H1 (cell line): ENCODE data around the gene WDR59. TPM values are rescaled to one million over a fixed set of nuclear protein-coding genes. Genes with fewer than 3 reads are reported as not detected.

Source experiments
- BACH1 ChIP-seq: IDR thresholded peaks from 2 replicates; pipeline ENCODE4 v1.6.1; 2012; ENCODE audit warnings: low read length, improper control_type of control experiment
- CBX5 ChIP-seq: fragments of 300-800, 300-1000 bp; sonication (generic); IDR thresholded peaks from 2 replicates; pipeline ENCODE4 v1.7.1; 2016; ENCODE audit warnings: antibody characterized with exemption, low read length, low read depth
- CEBPB ChIP-seq: IDR thresholded peaks from 2 replicates; pipeline ENCODE4 v1.6.1; 2012; ENCODE audit warnings: low read depth, low read length
- CTBP2 ChIP-seq: IDR thresholded peaks from 2 replicates; pipeline ENCODE4 v1.7.0; 2011; ENCODE audit warnings: borderline replicate concordance, mild to moderate bottlenecking, moderate library complexity, mixed read lengths, low read length; ENCODE audit not compliant: insufficient read depth, insufficient read length
- EP300 ChIP-seq, 2 experiments: IDR thresholded peaks; 1 replicate in 1 of 2; 2 replicates in 1 of 2; pipeline ENCODE4 v1.6.1; 2011 to 2012; ENCODE audit warnings: low read depth in 2 of 2, low read length in 2 of 2, mild to moderate bottlenecking in 2 of 2, borderline replicate concordance in 1 of 2, inconsistent platforms in 1 of 2, moderate library complexity in 1 of 2
- GABPA ChIP-seq: IDR thresholded peaks from 2 replicates; pipeline ENCODE4 v1.6.1; 2011; ENCODE audit warnings: mild to moderate bottlenecking, low read length, moderate library complexity, borderline replicate concordance; ENCODE audit not compliant: insufficient read depth
- HDAC6 ChIP-seq: IDR thresholded peaks from one replicate; pipeline ENCODE4 v1.7.1; 2012; ENCODE audit warnings: low read depth, mild to moderate bottlenecking, inconsistent platforms, low read length, moderate library complexity
- PHF8 ChIP-seq: fragments of 200-600 bp; sonication (generic); conservative IDR thresholded peaks from 2 replicates; pipeline ENCODE4 v1.7.1; 2012; ENCODE audit warnings: low read depth, mild to moderate bottlenecking, inconsistent platforms, low read length, moderate library complexity
- RNF2 ChIP-seq: fragments of 200-900, 300-1000 bp; sonication (generic); IDR thresholded peaks from 2 replicates; pipeline ENCODE4 v1.7.1; 2016; ENCODE audit warnings: borderline replicate concordance, low read depth, mild to moderate bottlenecking, antibody characterized with exemption, low read length; ENCODE audit not compliant: poor library complexity, severe bottlenecking; ENCODE audit errors: missing control alignments
- SP4 ChIP-seq: IDR thresholded peaks from 2 replicates; pipeline ENCODE4 v1.6.1; 2012; ENCODE audit warnings: low read length, inconsistent platforms
- polyA plus RNA-seq, 7 experiments: library from polyadenylated mRNA; depleted of rRNA in 3 of 7; stranded (reverse) in 5 of 7; unstranded in 2 of 7; fragments of >200 nt in 5 of 7; fragments of 200-250 nt in 2 of 7; gene quantifications; 1 replicate in 5 of 7; 2 replicates in 1 of 7; 4 replicates in 1 of 7; pipeline versions ENCODE4 v1.2.1 to v1.2.3, GENCODE V29; 2011 to 2013; ENCODE audit warnings: missing spikeins in 2 of 7, mixed read lengths in 2 of 7
- total RNA-seq: library from RNA; stranded (reverse); fragmentation: NEBNext Ultra II Directional; extraction: Animal tissue kit (Norgen Biotek cat#: 25700); gene quantifications from 2 replicates; pipeline ENCODE4 v1.2.1, GENCODE V29; 2021
- TF ChIP-seq, protein P1 (sequence below): fragments of 300-600 bp; sonication (generic); IDR thresholded peaks from 2 replicates; pipeline ENCODE4 v1.7.1; 2012; ENCODE audit warnings: low read length, moderate library complexity, mild to moderate bottlenecking, inconsistent platforms; ENCODE audit not compliant: insufficient replicate concordance

The WDR59 gene
- total and polyA plus RNA-seq, 2 of the 8 experiments (the other 6 are each of a cell fraction or from before 2014, with no cell fraction given) = 84.2 to 124 TPM

DNA sequence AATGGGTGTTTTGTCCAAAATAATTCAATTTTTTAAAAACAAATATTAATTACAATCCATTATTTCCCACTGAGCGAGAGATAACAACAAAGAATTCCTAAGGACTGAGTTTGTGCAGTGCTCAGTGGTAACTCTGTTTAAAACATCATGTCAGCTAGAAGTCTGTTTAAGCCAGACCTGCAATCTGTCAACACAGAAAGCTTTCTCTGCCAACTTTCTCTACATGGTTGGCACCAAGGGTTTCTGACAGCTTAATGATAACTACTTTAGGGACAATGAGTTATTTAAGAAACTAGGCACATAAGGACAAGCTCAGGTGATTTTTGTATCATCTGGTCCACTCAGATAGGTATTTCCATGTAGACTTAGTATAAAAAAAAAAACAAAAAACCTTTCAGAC lies 81.8 kb downstream of the WDR59 start (continued):
- TF ChIP-seq, protein P1, sequence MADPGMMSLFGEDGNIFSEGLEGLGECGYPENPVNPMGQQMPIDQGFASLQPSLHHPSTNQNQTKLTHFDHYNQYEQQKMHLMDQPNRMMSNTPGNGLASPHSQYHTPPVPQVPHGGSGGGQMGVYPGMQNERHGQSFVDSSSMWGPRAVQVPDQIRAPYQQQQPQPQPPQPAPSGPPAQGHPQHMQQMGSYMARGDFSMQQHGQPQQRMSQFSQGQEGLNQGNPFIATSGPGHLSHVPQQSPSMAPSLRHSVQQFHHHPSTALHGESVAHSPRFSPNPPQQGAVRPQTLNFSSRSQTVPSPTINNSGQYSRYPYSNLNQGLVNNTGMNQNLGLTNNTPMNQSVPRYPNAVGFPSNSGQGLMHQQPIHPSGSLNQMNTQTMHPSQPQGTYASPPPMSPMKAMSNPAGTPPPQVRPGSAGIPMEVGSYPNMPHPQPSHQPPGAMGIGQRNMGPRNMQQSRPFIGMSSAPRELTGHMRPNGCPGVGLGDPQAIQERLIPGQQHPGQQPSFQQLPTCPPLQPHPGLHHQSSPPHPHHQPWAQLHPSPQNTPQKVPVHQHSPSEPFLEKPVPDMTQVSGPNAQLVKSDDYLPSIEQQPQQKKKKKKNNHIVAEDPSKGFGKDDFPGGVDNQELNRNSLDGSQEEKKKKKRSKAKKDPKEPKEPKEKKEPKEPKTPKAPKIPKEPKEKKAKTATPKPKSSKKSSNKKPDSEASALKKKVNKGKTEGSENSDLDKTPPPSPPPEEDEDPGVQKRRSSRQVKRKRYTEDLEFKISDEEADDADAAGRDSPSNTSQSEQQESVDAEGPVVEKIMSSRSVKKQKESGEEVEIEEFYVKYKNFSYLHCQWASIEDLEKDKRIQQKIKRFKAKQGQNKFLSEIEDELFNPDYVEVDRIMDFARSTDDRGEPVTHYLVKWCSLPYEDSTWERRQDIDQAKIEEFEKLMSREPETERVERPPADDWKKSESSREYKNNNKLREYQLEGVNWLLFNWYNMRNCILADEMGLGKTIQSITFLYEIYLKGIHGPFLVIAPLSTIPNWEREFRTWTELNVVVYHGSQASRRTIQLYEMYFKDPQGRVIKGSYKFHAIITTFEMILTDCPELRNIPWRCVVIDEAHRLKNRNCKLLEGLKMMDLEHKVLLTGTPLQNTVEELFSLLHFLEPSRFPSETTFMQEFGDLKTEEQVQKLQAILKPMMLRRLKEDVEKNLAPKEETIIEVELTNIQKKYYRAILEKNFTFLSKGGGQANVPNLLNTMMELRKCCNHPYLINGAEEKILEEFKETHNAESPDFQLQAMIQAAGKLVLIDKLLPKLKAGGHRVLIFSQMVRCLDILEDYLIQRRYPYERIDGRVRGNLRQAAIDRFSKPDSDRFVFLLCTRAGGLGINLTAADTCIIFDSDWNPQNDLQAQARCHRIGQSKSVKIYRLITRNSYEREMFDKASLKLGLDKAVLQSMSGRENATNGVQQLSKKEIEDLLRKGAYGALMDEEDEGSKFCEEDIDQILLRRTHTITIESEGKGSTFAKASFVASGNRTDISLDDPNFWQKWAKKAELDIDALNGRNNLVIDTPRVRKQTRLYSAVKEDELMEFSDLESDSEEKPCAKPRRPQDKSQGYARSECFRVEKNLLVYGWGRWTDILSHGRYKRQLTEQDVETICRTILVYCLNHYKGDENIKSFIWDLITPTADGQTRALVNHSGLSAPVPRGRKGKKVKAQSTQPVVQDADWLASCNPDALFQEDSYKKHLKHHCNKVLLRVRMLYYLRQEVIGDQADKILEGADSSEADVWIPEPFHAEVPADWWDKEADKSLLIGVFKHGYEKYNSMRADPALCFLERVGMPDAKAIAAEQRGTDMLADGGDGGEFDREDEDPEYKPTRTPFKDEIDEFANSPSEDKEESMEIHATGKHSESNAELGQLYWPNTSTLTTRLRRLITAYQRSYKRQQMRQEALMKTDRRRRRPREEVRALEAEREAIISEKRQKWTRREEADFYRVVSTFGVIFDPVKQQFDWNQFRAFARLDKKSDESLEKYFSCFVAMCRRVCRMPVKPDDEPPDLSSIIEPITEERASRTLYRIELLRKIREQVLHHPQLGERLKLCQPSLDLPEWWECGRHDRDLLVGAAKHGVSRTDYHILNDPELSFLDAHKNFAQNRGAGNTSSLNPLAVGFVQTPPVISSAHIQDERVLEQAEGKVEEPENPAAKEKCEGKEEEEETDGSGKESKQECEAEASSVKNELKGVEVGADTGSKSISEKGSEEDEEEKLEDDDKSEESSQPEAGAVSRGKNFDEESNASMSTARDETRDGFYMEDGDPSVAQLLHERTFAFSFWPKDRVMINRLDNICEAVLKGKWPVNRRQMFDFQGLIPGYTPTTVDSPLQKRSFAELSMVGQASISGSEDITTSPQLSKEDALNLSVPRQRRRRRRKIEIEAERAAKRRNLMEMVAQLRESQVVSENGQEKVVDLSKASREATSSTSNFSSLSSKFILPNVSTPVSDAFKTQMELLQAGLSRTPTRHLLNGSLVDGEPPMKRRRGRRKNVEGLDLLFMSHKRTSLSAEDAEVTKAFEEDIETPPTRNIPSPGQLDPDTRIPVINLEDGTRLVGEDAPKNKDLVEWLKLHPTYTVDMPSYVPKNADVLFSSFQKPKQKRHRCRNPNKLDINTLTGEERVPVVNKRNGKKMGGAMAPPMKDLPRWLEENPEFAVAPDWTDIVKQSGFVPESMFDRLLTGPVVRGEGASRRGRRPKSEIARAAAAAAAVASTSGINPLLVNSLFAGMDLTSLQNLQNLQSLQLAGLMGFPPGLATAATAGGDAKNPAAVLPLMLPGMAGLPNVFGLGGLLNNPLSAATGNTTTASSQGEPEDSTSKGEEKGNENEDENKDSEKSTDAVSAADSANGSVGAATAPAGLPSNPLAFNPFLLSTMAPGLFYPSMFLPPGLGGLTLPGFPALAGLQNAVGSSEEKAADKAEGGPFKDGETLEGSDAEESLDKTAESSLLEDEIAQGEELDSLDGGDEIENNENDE = no peak
- TF ChIP-seq GABPA (no peak), HDAC6 (no peak), EP300 (IDR thresholded peaks at IDR 0.05; ENCODE audit: borderline replicate concordance in 1 of 2, low read depth in 2 of 2, low read length in 2 of 2) (no peak), CTBP2 (no peak), CBX5 (no peak), BACH1 (no peak), SP4 (no peak), RNF2 (no peak), PHF8 (no peak), CEBPB (no peak)
